ENCODE measurements around the gene DBET.
"Not testable (repeated sequence)": the region's sequence is repeated elsewhere in the genome, so short reads cannot be mapped to it uniquely, and the experiment has no call there.

DBET gene

DNA sequence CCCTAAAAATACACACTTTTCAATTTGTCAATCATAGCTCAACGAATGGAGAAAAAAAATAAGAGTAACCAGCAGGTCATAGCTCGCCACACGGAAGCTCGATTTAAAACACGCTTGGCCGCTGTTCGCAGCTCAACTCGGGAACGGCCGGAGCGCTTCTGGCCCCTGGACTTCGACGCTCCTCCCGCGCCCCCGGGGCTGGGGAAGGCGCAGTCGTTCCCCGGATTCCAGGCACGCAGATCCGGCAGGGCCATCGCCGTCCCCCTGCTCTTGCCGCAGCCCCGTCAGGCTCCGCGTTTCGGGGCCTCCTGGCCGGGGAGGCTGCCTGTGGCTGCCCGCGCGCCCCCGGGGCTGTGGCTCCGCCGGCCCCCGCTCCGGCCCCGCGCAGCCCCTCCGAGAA, 23.4 kb upstream of the DBET start:
- H3K4me3 ChIP-seq (ENCODE audit: low read depth, low read length); H3K27me3 ChIP-seq (replicated peaks); in situ Hi-C loops (cut with HindIII; ENCODE audit: low pct_ligation_motif_present, low sequenced_read_pairs); H3K27ac ChIP-seq; H3K36me3 ChIP-seq (replicated peaks); DNase-seq: not testable (repeated sequence)

DNA sequence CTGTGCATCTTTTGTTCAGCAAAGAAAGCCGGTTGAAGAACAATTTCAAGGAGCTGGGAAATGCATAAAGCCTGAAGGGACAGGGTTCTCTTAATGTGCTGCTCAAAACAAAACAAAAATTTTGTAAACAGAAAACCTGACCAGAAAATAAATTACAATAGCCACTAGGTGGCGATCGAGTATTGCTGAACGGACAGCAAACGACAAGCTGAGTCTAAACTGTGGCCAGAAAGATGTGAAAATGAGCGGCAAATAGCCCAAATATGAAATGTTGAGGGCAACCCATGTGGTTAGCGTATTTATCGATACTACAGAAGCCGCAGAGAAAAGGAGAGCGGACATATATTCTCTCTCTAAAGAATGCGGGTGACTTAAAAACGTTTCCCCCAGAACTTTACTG, 16.7 kb upstream of the DBET start:
- H3K4me3 ChIP-seq (ENCODE audit: low read depth, low read length); H3K27ac ChIP-seq; in situ Hi-C loops (cut with HindIII; ENCODE audit: low pct_ligation_motif_present, low sequenced_read_pairs); H3K36me3 ChIP-seq (replicated peaks); H3K27me3 ChIP-seq (replicated peaks); DNase-seq: not testable (repeated sequence)

DNA sequence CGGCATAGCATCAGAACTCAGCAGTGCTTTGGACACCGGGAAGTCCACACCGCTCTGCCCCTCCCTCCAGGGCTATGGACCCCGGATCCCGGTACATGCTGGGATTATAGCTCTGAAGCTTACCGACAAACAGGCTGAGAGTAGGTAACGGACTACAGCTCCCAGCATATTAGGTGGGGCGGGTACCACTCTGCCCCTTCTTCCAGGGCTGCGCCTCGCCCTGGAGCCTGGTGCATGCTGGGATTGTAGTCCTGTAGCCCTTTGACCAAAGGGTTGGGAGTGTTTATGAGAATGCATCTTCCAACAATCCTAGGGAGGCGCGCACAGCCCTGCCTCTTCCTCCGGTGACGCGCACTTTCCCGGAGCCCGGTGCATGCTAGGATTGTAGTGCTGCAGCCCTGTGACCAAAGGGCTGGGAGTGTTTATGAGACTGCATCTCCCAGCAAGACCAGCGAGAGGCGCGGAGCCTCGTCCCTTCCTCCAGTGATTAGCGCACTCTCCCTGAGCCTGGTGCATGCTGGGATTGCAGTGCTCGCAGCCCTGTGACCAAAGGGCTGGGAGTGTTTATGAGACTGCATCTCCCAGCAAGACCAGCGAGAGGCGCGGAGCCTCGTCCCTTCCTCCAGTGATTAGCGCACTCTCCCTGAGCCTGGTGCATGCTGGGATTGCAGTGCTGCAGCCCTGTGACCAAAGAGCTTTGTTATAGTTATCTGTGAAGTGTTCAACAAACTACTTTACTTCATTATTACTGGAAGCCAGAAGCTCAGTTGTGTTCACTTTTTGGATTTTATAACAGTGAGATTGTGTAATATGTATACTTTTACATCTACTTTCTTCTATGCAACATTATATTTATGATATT, 14.7 kb upstream of the DBET start:
- DNase-seq; H3K4me3 ChIP-seq (ENCODE audit: low read depth, low read length); H3K36me3 ChIP-seq (replicated peaks); H3K27ac ChIP-seq; H3K27me3 ChIP-seq (replicated peaks); in situ Hi-C loops (cut with HindIII; ENCODE audit: low pct_ligation_motif_present, low sequenced_read_pairs): not testable (repeated sequence)

DNA sequence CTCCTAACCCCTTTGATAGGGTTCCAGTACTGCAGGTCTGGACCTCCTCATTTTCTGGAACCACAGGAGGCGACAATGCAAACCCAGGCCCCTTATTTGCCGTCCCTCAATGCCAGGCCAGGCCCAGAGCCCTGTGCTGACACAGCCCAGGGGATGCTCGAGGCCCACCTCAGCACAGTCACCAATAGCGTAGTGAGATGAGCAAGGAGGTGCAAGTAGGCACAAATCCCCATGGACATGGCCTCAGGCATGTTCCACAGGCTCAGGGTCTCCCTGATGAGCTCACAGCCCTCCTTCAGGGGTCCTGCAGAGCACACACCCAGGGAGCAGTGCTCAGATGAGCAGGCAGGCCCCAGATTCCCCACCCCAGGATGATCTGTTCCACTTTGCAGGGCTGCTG, 5.3 kb upstream of the DBET start:
- H3K27ac ChIP-seq; in situ Hi-C loops (cut with HindIII; ENCODE audit: low pct_ligation_motif_present, low sequenced_read_pairs); H3K36me3 ChIP-seq (replicated peaks); DNase-seq; H3K27me3 ChIP-seq (replicated peaks); H3K4me3 ChIP-seq (ENCODE audit: low read depth, low read length): not testable (repeated sequence)

DNA sequence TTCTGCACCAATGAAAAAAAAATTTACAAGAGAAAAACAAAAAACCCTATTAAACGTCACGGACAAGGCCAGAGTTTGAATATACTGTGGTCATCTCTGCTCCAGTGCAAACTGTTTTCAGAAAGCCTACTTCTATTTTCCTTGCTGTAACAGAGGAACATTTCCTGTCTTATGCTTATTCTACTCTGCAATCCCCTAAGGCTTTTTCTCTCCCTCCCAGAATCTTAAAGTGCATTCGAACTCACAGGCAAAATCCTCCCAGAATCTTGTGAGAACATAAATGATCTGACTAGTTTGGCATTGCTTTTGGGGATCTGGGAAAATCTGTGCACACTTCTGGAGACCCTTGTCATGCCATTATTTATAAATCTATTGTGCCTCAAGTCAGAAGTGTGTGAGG, 503 bp downstream of the DBET start:
- in situ Hi-C loops (cut with HindIII; ENCODE audit: low pct_ligation_motif_present, low sequenced_read_pairs); H3K36me3 ChIP-seq (replicated peaks); H3K27me3 ChIP-seq (replicated peaks); H3K27ac ChIP-seq; DNase-seq; H3K4me3 ChIP-seq (ENCODE audit: low read depth, low read length): not testable (repeated sequence)

DNA sequence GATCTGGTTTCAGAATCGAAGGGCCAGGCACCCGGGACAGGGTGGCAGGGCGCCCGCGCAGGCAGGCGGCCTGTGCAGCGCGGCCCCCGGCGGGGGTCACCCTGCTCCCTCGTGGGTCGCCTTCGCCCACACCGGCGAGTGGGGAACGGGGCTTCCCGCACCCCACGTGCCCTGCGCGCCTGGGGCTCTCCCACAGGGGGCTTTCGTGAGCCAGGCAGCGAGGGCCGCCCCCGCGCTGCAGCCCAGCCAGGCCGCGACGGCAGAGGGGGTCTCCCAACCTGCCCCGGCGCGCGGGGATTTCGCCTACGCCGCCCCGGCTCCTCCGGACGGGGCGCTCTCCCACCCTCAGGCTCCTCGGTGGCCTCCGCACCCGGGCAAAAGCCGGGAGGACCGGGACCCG, 4.0 kb downstream of the DBET start:
- H3K27ac ChIP-seq; DNase-seq; H3K4me3 ChIP-seq (ENCODE audit: low read depth, low read length); H3K27me3 ChIP-seq (replicated peaks); H3K36me3 ChIP-seq (replicated peaks); in situ Hi-C loops (cut with HindIII; ENCODE audit: low pct_ligation_motif_present, low sequenced_read_pairs): not testable (repeated sequence)

DNA sequence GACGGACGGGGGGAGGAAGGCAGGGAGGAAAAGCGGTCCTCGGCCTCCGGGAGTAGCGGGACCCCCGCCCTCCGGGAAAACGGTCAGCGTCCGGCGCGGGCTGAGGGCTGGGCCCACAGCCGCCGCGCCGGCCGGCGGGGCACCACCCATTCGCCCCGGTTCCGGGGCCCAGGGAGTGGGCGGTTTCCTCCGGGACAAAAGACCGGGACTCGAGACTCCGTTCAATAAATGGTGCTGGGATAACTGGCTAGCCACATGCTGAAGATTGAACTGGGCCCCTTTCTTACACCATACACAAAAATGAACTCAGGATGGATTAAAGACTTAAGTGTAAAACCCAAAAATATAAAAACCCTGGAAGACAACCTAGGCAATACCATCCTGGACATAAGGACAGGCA, 28.8 kb downstream of the DBET start:
- H3K27me3 ChIP-seq (replicated peaks); DNase-seq; H3K27ac ChIP-seq; H3K36me3 ChIP-seq (replicated peaks); in situ Hi-C loops (cut with HindIII; ENCODE audit: low pct_ligation_motif_present, low sequenced_read_pairs); H3K4me3 ChIP-seq (ENCODE audit: low read depth, low read length): not testable (repeated sequence)

DNA sequence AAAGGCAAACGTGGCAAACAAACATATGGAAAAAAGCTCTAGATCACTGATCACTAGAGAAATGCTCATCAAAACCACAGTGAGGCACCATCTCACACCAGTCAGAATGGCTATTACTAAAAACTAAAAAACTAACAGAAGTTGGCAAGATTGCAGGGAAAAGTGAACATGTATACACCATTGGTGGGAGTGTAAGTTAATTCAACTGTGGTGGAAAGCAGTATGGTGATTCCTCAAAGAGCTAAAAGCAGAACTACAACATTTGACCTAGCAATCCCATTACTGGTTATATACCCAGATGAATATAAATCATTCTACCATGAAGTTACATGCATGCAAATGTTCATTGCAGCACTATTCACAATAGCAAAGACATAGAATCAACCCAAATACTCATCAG, 29.7 kb downstream of the DBET start:
- DNase-seq; H3K4me3 ChIP-seq (ENCODE audit: low read depth, low read length); H3K27me3 ChIP-seq (replicated peaks); H3K27ac ChIP-seq; H3K36me3 ChIP-seq (replicated peaks); in situ Hi-C loops (cut with HindIII; ENCODE audit: low pct_ligation_motif_present, low sequenced_read_pairs): not testable (repeated sequence)

DNA sequence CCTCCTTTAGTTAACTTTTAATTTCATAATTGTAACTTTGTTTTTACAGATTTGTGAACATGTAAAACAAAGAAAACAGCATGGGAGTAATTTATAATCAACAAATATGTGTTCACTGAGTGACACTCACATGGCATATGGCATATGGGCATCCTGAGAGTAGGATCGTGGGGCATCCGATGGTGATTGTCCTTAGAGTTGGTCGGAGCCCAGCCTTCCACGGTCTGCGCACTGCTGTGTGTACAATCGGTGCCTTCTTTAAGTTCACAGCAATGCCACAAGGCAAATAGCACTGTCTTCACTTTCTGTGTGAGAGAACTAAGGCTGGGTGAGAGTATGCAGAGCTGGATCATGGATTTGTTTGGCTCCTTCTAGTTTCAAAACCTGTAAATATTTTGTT, 31.0 kb downstream of the DBET start:
- H3K27me3 ChIP-seq (replicated peaks); H3K36me3 ChIP-seq (replicated peaks); in situ Hi-C loops (cut with HindIII; ENCODE audit: low pct_ligation_motif_present, low sequenced_read_pairs); DNase-seq; H3K4me3 ChIP-seq (ENCODE audit: low read depth, low read length); H3K27ac ChIP-seq: not testable (repeated sequence)

DNA sequence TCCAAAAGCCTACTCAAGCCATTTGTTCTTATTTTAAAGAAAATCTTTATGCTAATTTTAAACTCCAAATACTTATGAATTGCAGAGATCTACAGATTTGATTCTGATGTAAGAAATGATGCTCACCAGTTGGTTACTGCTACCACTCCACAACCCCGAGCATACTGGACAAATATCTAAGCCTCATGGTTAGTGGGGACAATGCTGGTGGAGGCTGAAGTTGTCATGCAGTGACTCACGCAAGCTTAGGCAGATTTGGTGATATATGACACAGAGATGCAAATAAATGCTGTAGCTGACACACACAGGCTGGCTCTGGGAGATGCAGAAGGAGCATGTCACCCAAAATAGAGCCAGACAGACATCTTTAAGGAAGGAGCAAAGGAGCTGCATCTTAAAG, 35.3 kb downstream of the DBET start:
- H3K27me3 ChIP-seq (replicated peaks); DNase-seq; H3K36me3 ChIP-seq (replicated peaks); H3K4me3 ChIP-seq (ENCODE audit: low read depth, low read length); H3K27ac ChIP-seq; in situ Hi-C loops (cut with HindIII; ENCODE audit: low pct_ligation_motif_present, low sequenced_read_pairs): not testable (repeated sequence)

DNA sequence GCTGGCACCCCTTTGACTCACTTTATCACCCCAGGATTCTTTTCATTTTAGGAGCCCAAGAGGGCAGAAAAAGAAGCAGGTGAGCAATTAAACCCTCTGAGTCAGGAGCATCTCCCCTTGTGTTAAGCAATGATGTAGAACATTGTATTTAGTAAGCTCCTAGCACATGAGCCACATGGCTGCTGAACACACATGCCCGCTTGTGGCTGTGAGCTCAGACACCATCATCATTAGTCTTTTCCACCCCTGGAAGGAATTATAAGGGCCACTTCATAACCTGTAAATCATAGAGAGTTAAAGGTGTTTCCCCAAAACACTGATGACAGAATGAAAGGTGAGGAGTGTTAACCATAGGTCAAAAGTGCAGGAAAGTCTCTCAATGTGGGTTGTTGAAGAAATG, 37.2 kb downstream of the DBET start:
- H3K36me3 ChIP-seq (replicated peaks); H3K27ac ChIP-seq; H3K27me3 ChIP-seq (replicated peaks); H3K4me3 ChIP-seq (ENCODE audit: low read depth, low read length); DNase-seq; in situ Hi-C loops (cut with HindIII; ENCODE audit: low pct_ligation_motif_present, low sequenced_read_pairs): not testable (repeated sequence)

DNA sequence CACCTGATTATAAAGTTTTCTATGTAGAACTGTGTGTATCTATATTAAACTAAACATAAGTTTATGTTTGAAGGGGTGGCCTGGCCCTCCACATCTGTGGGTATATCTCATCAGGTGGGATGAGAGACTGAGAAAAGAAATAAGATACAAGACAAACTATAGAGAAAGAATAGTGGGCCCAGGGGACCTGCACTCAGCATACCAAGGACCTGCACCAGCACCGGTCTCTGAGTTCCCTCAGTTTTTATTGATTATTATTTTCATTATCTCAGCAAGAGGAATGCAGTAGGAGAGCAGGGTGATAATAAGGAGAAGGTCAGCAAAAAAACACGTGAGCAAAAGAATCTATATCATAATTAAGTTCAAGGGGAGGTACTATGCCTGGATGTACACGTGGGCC, 41.9 kb downstream of the DBET start:
- in situ Hi-C loops (cut with HindIII; ENCODE audit: low pct_ligation_motif_present, low sequenced_read_pairs); H3K36me3 ChIP-seq (replicated peaks); DNase-seq: not testable (repeated sequence)

DNA sequence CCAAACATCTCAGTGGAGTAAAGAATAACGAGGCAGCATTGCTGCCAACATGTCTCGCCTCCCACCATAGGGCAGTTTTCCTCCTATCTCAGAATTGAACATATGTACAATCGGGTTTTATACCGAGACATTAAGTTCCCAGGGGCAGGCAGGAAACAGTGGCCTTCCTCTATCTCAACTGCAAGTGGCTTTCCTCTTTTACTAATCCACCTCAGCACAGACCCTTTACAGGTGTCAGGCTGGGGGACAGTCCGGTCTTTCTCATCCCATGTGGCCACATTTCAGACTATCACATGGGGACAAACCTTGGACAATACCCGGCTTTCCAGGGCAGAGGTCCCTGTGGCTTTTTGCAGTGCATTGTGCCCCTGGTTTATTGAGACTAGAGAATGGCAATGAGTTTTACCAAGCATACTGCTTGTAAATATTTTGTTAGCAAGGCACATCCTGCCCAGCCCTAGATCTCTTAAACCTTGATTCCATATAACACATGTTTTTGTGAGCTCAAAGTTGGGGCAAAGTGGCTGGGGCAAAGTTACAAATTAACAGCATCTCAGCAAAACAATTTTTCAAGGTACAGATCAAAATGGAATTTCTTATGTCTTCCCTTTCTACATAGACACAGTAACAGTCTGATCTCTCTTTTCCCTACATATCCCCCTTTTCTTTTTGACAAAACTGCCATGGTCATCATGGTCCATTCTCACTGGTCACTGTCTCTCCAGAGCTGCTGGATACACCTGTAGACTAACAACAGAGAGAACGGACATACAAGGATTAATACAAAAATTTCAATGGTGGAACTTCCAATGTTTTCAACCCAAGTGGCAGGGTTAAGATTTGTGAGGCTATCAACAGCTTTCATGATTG, 42.5 kb downstream of the DBET start:
- DNase-seq; H3K4me3 ChIP-seq (ENCODE audit: low read depth, low read length); H3K27me3 ChIP-seq (replicated peaks); H3K36me3 ChIP-seq (replicated peaks); H3K27ac ChIP-seq; in situ Hi-C loops (cut with HindIII; ENCODE audit: low pct_ligation_motif_present, low sequenced_read_pairs): not testable (repeated sequence)

More for the DNA sequence above, 41.9 kb downstream of the DBET start:
- not testable (repeated sequence) for H3K4me3 ChIP-seq (ENCODE audit: low read depth, low read length); H3K27me3 ChIP-seq (replicated peaks); H3K27ac ChIP-seq

DNA sequence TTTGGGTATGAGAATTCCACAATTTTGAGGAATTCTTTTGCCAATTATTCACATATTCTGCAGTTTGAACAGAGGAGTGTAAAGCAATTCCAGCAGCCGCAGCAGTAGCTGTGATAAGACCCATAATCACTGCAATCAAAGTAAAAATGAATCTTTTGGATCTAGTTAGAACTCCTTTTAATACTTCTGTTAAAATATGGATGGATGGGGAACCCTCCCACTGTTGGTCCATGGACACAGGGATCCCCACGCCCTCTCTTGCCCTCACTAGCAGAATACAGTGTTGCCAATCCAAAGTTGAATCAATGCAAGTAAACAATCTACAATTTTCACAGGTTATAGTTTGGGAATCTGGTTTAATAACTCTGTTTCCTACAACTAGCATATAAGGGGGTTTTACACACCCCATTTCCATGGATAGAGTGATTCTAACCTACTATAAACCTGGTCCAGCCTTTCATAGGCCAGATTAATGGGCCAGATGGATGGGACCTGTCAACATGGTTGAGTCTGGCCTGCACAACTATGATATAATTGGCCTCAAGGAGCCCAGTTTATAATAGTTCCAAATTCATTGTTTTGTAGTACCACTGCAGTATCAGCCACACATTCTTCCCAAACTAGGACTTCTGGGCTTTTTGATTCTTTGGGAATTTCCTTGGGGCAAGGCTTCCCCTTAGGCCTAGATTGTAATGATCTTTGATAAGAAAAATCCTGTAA, 43.6 kb downstream of the DBET start:
- H3K4me3 ChIP-seq (ENCODE audit: low read depth, low read length); H3K27ac ChIP-seq; in situ Hi-C loops (cut with HindIII; ENCODE audit: low pct_ligation_motif_present, low sequenced_read_pairs); H3K27me3 ChIP-seq (replicated peaks); H3K36me3 ChIP-seq (replicated peaks); DNase-seq: not testable (repeated sequence)
